SK-N-SH (cell line): ENCODE data around the gene MRPS27. TPM values are rescaled to one million over a fixed set of nuclear protein-coding genes. Genes with fewer than 3 reads are reported as not detected.

ENCODE experiments used
- CTCF ChIA-PET: fragments of 300-600, 350-600 bp; formaldehyde crosslinking; extraction: SDS; loops from one replicate; lab custom pipeline; 2021; lab: Yijun Ruan, JAX
- POLR2A ChIA-PET: fragments of 350-600 bp; sonication (Branson Sonifier 250); formaldehyde crosslinking; extraction: SDS; loops from one replicate; lab custom pipeline; 2020; ENCODE audit warnings: antibody characterized with exemption, inconsistent platforms; lab: Yijun Ruan, JAX
- DNase-seq: peaks from one replicate; pipeline ENCODE4 v3.0.0; 2012
- H2AFZ ChIP-seq: fragments of 200-600 bp; sonication (generic); 2 replicates; pipeline ENCODE4 v1.8.1; 2016; ENCODE audit warnings: antibody characterized with exemption, mild to moderate bottlenecking, low read depth
- H3F3A ChIP-seq: fragments of 200-600 bp; sonication (generic); replicated peaks from 2 replicates; pipeline ENCODE3; 2016; ENCODE audit warnings: antibody characterized with exemption, mild to moderate bottlenecking; ENCODE audit not compliant: insufficient read depth
- H3K27ac ChIP-seq, 2 experiments: fragments of 200-500 bp in 1 of 2; fragments of 200-600 bp in 1 of 2; sonication (Bioruptor generic) in 1 of 2; sonication (generic), shearing (Covaris generic) in 1 of 2; 2 replicates each; pipeline versions ENCODE4 v1.5.1 to v1.6.1; 2014 to 2016; ENCODE audit warnings: low read depth in 2 of 2, inconsistent platforms in 1 of 2, low read length in 1 of 2, mild to moderate bottlenecking in 1 of 2, mixed read lengths in 1 of 2
- H3K27me3 ChIP-seq: fragments of 200-600 bp; sonication (generic), shearing (Covaris generic); 2 replicates; pipeline ENCODE4 v1.6.1; 2016; ENCODE audit warnings: mixed run types; ENCODE audit not compliant: insufficient read depth
- H3K36me3 ChIP-seq, 2 experiments: fragments of 200-500 bp in 1 of 2; fragments of 200-600 bp in 1 of 2; sonication (Bioruptor generic) in 1 of 2; sonication (generic) in 1 of 2; replicated peaks in 1 of 2; 2 replicates each; pipeline versions ENCODE3 to v1.5.1; 2014 to 2016; ENCODE audit warnings: low read length in 1 of 2, mild to moderate bottlenecking in 1 of 2; ENCODE audit not compliant: insufficient read depth in 2 of 2, control insufficient read depth in 1 of 2
- H3K4me1 ChIP-seq, 2 experiments: fragments of 200-500 bp in 1 of 2; fragments of 200-600 bp in 1 of 2; sonication (Bioruptor generic) in 1 of 2; sonication (generic), shearing (Covaris generic) in 1 of 2; 2 replicates each; pipeline versions ENCODE4 v1.5.1 to v1.6.1; 2014 to 2016; ENCODE audit warnings: low read depth in 1 of 2, low read length in 1 of 2, mixed run types in 1 of 2; ENCODE audit not compliant: insufficient read depth in 2 of 2, control insufficient read depth in 1 of 2
- H3K4me2 ChIP-seq: fragments of 200-600 bp; sonication (generic), shearing (Covaris generic); 2 replicates; pipeline ENCODE4 v1.6.1; 2017; ENCODE audit warnings: mixed run types
- H3K4me3 ChIP-seq, 2 experiments: fragments of 200-500 bp in 1 of 2; fragments of 200-600 bp in 1 of 2; sonication (Bioruptor generic) in 1 of 2; sonication (generic), shearing (Covaris generic) in 1 of 2; 2 replicates each; pipeline versions ENCODE4 v1.5.1 to v1.8.1; 2014 to 2016; ENCODE audit warnings: low read depth in 2 of 2, inconsistent platforms in 1 of 2, low read length in 1 of 2, mild to moderate bottlenecking in 1 of 2, mixed read lengths in 1 of 2, moderate library complexity in 1 of 2
- H3K79me2 ChIP-seq: fragments of 200-600 bp; sonication (generic); 2 replicates; pipeline ENCODE4 v1.8.1; 2017; ENCODE audit warnings: mild to moderate bottlenecking; ENCODE audit not compliant: insufficient read depth
- H3K9ac ChIP-seq: fragments of 200-600 bp; sonication (generic); 2 replicates; pipeline ENCODE4 v1.6.1; 2017; ENCODE audit warnings: mixed run types
- H3K9me2 ChIP-seq: fragments of 200-600 bp; sonication (generic); 2 replicates; pipeline ENCODE4 v1.6.1; 2017; ENCODE audit warnings: mixed run types
- H3K9me3 ChIP-seq: fragments of 200-600 bp; sonication (generic); 2 replicates; pipeline ENCODE4 v1.6.1; 2017; ENCODE audit warnings: mixed run types, mild to moderate bottlenecking, moderate library complexity
- H4K20me1 ChIP-seq: fragments of 200-600 bp; sonication (generic); 2 replicates; pipeline ENCODE4 v1.6.1; 2017; ENCODE audit warnings: mild to moderate bottlenecking, mixed run types; ENCODE audit not compliant: insufficient read depth
- EP300 ChIP-seq, 2 experiments: IDR thresholded peaks; 2 replicates each; pipeline versions ENCODE4 v1.4.0 to v1.6.1; 2012; ENCODE audit warnings: borderline replicate concordance in 1 of 2, low read depth in 1 of 2, low read length in 1 of 2
- EZH2phosphoT487 ChIP-seq: fragments of 200-600 bp; sonication (generic); IDR thresholded peaks from 2 replicates; pipeline ENCODE4 v1.6.1; 2017; ENCODE audit warnings: low read depth, mixed run types, mild to moderate bottlenecking, antibody characterized with exemption, moderate library complexity, borderline replicate concordance
- FOSL2 ChIP-seq: IDR thresholded peaks from 2 replicates; pipeline ENCODE4 v1.4.0; 2012; ENCODE audit warnings: low read depth, mild to moderate bottlenecking, moderate library complexity, borderline replicate concordance
- FOXJ3 ChIP-seq: sonication (generic); formaldehyde crosslinking; IDR thresholded peaks from 2 replicates; pipeline ENCODE4 v1.5.1; 2020; ENCODE audit warnings: mild to moderate bottlenecking, missing genetic modification reagents
- GABPA ChIP-seq: IDR thresholded peaks from 2 replicates; pipeline ENCODE4 v1.4.0; 2012; ENCODE audit warnings: low read depth, mild to moderate bottlenecking
- GATA2 ChIP-seq: sonication (generic); formaldehyde crosslinking; IDR thresholded peaks from 2 replicates; pipeline ENCODE4 v1.5.0; 2020; ENCODE audit warnings: mild to moderate bottlenecking, missing genetic modification reagents
- JUND ChIP-seq: IDR thresholded peaks from 2 replicates; pipeline ENCODE4 v1.4.0; 2012
- MAX ChIP-seq: IDR thresholded peaks from 2 replicates; pipeline ENCODE4 v1.4.0; 2012; ENCODE audit warnings: low read depth
- MXI1 ChIP-seq: IDR thresholded peaks from 2 replicates; pipeline ENCODE4 v1.6.1; 2012; ENCODE audit warnings: mild to moderate bottlenecking, low read depth, low read length, improper control_type of control experiment
- NFIC ChIP-seq: IDR thresholded peaks from 2 replicates; pipeline ENCODE4 v1.4.0; 2012; ENCODE audit warnings: borderline replicate concordance
- NRF1 ChIP-seq: IDR thresholded peaks from 2 replicates; pipeline ENCODE4 v1.6.1; 2012; ENCODE audit warnings: low read depth, mild to moderate bottlenecking, low read length
- RCOR1 ChIP-seq: fragments of 150-350 bp; IDR thresholded peaks from 2 replicates; pipeline ENCODE4 v1.6.1; 2017; ENCODE audit warnings: antibody characterized with exemption, low read length
- RFX5 ChIP-seq: IDR thresholded peaks from 2 replicates; pipeline ENCODE4 v1.6.1; 2012; ENCODE audit warnings: mild to moderate bottlenecking, improper control_type of control experiment, low read length
- USF1 ChIP-seq: IDR thresholded peaks from 2 replicates; pipeline ENCODE4 v1.4.0; 2012; ENCODE audit warnings: low read depth, borderline replicate concordance
- USF2 ChIP-seq: fragments of 150-350 bp; IDR thresholded peaks from 2 replicates; pipeline ENCODE4 v1.6.1; 2017; ENCODE audit warnings: antibody characterized with exemption, low read length, low read depth, borderline replicate concordance
- YY1 ChIP-seq: IDR thresholded peaks from 2 replicates; pipeline ENCODE4 v1.4.0; 2012; ENCODE audit warnings: low read depth, mild to moderate bottlenecking
- ZBTB33 ChIP-seq: IDR thresholded peaks from 2 replicates; pipeline ENCODE4 v1.4.0; 2012; ENCODE audit warnings: low read depth, borderline replicate concordance
- whole genome bisulfite sequencing: methylation state at CpG from one replicate; pipeline ENCODE4 v1.1.6; 2017; ENCODE audit warnings: low lambda C conversion rate; 5-methylcytosine and 5-hydroxymethylcytosine counted together
- polyA plus RNA-seq, 3 experiments: library from polyadenylated mRNA; depleted of rRNA; stranded (reverse); fragments of >200 nt; gene quantifications; 2 replicates each; pipeline ENCODE4 v1.2.3, GENCODE V29; 2012
- TF ChIP-seq, protein P1 (sequence below): fragments of 150-350 bp; IDR thresholded peaks from 2 replicates; pipeline ENCODE4 v1.6.1; 2016; ENCODE audit warnings: mild to moderate bottlenecking, low read depth, low read length

MRPS27 gene
- polyA plus RNA-seq, 1 of the 3 experiments (the other 2 are of a cell fraction), result 37.5 TPM

GRCh38 chr5:72209147-72210115 is 110.6 kb downstream of the MRPS27 start:
- peaks cover 20 to 73% of the 10 kb centered on the region in 2 experiments for H3K4me1 ChIP-seq
- 87% methylated on average over 10 of the region's 10 CpGs for WGBS
- CTCF ChIA-PET, result interaction anchor here (1.7 kb wide), 1 partner anchor 15 kb away, joined by 6 read pairs; no protein-coding TSS in a partner anchor

More at GRCh38 chr5:72209147-72210115, 110.6 kb downstream of the MRPS27 start:
- peaks cover 92% of the 10 kb centered on the region for H3F3A ChIP-seq
- no peak overlapping the region for H2AFZ ChIP-seq
- TF ChIP-seq RFX5, result no peak
- TF ChIP-seq JUND, result no peak
- no peak for TF ChIP-seq EZH2phosphoT487
- TF ChIP-seq ZBTB33, result no peak
- no peak for TF ChIP-seq RCOR1
- TF ChIP-seq, protein P1, sequence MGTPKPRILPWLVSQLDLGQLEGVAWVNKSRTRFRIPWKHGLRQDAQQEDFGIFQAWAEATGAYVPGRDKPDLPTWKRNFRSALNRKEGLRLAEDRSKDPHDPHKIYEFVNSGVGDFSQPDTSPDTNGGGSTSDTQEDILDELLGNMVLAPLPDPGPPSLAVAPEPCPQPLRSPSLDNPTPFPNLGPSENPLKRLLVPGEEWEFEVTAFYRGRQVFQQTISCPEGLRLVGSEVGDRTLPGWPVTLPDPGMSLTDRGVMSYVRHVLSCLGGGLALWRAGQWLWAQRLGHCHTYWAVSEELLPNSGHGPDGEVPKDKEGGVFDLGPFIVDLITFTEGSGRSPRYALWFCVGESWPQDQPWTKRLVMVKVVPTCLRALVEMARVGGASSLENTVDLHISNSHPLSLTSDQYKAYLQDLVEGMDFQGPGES, result no peak
- no peak for TF ChIP-seq MXI1
- no peak for TF ChIP-seq GABPA
- no peak for TF ChIP-seq USF1
- no peak for TF ChIP-seq MAX
- TF ChIP-seq NRF1, result no peak
- no peak for TF ChIP-seq NFIC
- TF ChIP-seq FOXJ3, result no peak
- TF ChIP-seq YY1, result no peak
- no peak for TF ChIP-seq EP300 (IDR thresholded peaks at IDR 0.05; ENCODE audit: borderline replicate concordance in 1 of 2, low read depth in 1 of 2, low read length in 1 of 2)
- no peak for TF ChIP-seq GATA2
- no peak for TF ChIP-seq FOSL2
- TF ChIP-seq USF2, result no peak
- TF ChIP-seq, all 33 proteins: peak for 0
- peak overlapping the region; percentile 53 for H3K4me2 ChIP-seq
- no peak for DNase-seq
- peaks cover 31% of the 10 kb centered on the region for H3K79me2 ChIP-seq
- no peak overlapping the region for H3K9ac ChIP-seq
- H3K36me3 ChIP-seq, result peaks cover 50 to 53% of the 10 kb centered on the region in 2 experiments
- no peaks in the 10 kb centered on the region for H3K27me3 ChIP-seq
- POLR2A ChIA-PET, result no interaction called here
- H4K20me1 ChIP-seq, result peaks cover 24% of the 10 kb centered on the region
- H3K9me2 ChIP-seq, result no peaks in the 10 kb centered on the region
- no peaks in the 10 kb centered on the region for H3K9me3 ChIP-seq
- no peak overlapping the region; a peak in 1 of 4 replicates for H3K4me3 ChIP-seq
- H3K27ac ChIP-seq, result peak overlapping the region; percentile 60 to 94
